Naive B cell (primary cell): ENCODE data around the gene TRIM36. TPM values are rescaled to one million over a fixed set of nuclear protein-coding genes. Genes with fewer than 3 reads are reported as not detected.

Experiments
- ATAC-seq, 2 donors: fragments of 150-1000 bp; cut with Tn5 transposase; 2 replicates each; pipeline ENCODE4 v1.10.0; 2021; ENCODE audit warnings: low read depth in 2 of 2, mild to moderate bottlenecking in 2 of 2, moderate library complexity in 2 of 2
- DNase-seq: peaks from one replicate; pipeline ENCODE4 v3.0.0; 2022
- H3K27ac Mint-ChIP-seq, 6 donors: one replicate each; pipeline ENCODE4 v1.8.0; 2020 to 2022; ENCODE audit warnings: mild to moderate bottlenecking in 6 of 6, mixed read lengths in 6 of 6, moderate library complexity in 5 of 6, inconsistent platforms in 2 of 6
- H3K27me3 Mint-ChIP-seq, 3 donors: one replicate each; pipeline ENCODE4 v1.8.0; 2021 to 2022; ENCODE audit warnings: mixed read lengths in 3 of 3, mild to moderate bottlenecking in 1 of 3
- H3K36me3 Mint-ChIP-seq, 2 donors: one replicate each; pipeline ENCODE4 v1.8.0; 2020 to 2022; ENCODE audit warnings: mixed read lengths in 2 of 2, inconsistent platforms in 1 of 2, mild to moderate bottlenecking in 1 of 2
- H3K4me1 Mint-ChIP-seq, 3 donors: one replicate each; pipeline ENCODE4 v1.8.0; 2020 to 2022; ENCODE audit warnings: mixed read lengths in 3 of 3, inconsistent platforms in 1 of 3, mild to moderate bottlenecking in 1 of 3, moderate library complexity in 1 of 3
- H3K4me3 Mint-ChIP-seq, 8 donors: one replicate each; pipeline ENCODE4 v1.8.0; 2020 to 2022; ENCODE audit warnings: mild to moderate bottlenecking in 8 of 8, mixed read lengths in 8 of 8, moderate library complexity in 8 of 8, inconsistent platforms in 2 of 8
- H3K9me3 Mint-ChIP-seq, 7 donors: one replicate each; pipeline ENCODE4 v1.8.0; 2020 to 2022; ENCODE audit warnings: mixed read lengths in 7 of 7, mild to moderate bottlenecking in 5 of 7, inconsistent platforms in 2 of 7, moderate library complexity in 1 of 7
- polyA plus RNA-seq, 6 donors: library from polyadenylated mRNA; unstranded; fragments of 300-500 nt; fragmentation: Illumina TruSeq; gene quantifications; one replicate each; pipeline ENCODE4 v1.2.3, GENCODE V29; 2021; ENCODE audit warnings: low read depth in 6 of 6

The TRIM36 gene
- polyA plus RNA-seq, 6 donors from 2014 or later: 0.45 TPM; not detected in 5

- Mint-ChIP-seq H3K4me1 (no peaks in the 10 kb centered on the region), H3K27ac (no peak overlapping the region), H3K9me3 (peaks cover 15 to 40% (median 28%) of the 10 kb centered on the region in 7 donors), H3K4me3 (no peak overlapping the region), H3K27me3 (peaks cover 35 to 56% (median 48%) of the 10 kb centered on the region in 3 donors), H3K36me3 (peaks cover 11 to 33% of the 10 kb centered on the region in 2 donors)
- no peak for DNase-seq
- ATAC-seq: no peak
These were observed 19.2 kb downstream of the TRIM36 start for GRCh38 chr5:115150512-115150911.

- peaks cover 8 to 19% of the 10 kb centered on the region in 2 donors for H3K36me3 Mint-ChIP-seq
- H3K27me3 Mint-ChIP-seq: peaks cover 18 to 28% (median 22%) of the 10 kb centered on the region in 3 donors
- H3K27ac Mint-ChIP-seq: no peak overlapping the region
- no peak for ATAC-seq
- H3K4me1 Mint-ChIP-seq: no peaks in the 10 kb centered on the region
- peaks cover 4 to 16% (median 9%) of the 10 kb centered on the region in 7 donors for H3K9me3 Mint-ChIP-seq
- H3K4me3 Mint-ChIP-seq: no peak overlapping the region
- no peak for DNase-seq
These were observed 22.7 kb downstream of the TRIM36 start for GRCh38 chr5:115147052-115147451.

- no peak overlapping the region for H3K4me3 Mint-ChIP-seq
- H3K27ac Mint-ChIP-seq: no peak overlapping the region
- no peaks in the 10 kb centered on the region for H3K36me3 Mint-ChIP-seq
- H3K4me1 Mint-ChIP-seq: peaks cover 0 to 4% (median 0%) of the 10 kb centered on the region in 3 donors
- ATAC-seq (no peak), DNase-seq (no peak)
- peaks cover 26 to 46% (median 36%) of the 10 kb centered on the region in 3 donors for H3K27me3 Mint-ChIP-seq
- no peaks in the 10 kb centered on the region for H3K9me3 Mint-ChIP-seq
These were observed 33.4 kb downstream of the TRIM36 start for GRCh38 chr5:115136294-115136693.

GRCh38 chr5:115132465-115132864 lies 37.2 kb downstream of the TRIM36 start:
- Mint-ChIP-seq H3K27ac (no peak overlapping the region), H3K36me3 (no peaks in the 10 kb centered on the region), H3K4me1 (peaks cover 0 to 4% (median 0%) of the 10 kb centered on the region in 3 donors), H3K9me3 (no peaks in the 10 kb centered on the region), H3K4me3 (no peak overlapping the region), H3K27me3 (peaks cover 24 to 29% (median 25%) of the 10 kb centered on the region in 3 donors)
- DNase-seq: no peak
- ATAC-seq: no peak

GRCh38 chr5:115126303-115126702 lies 43.4 kb downstream of the TRIM36 start:
- no peak overlapping the region for H3K27ac Mint-ChIP-seq
- H3K36me3 Mint-ChIP-seq: no peaks in the 10 kb centered on the region
- peaks cover 0 to 9% (median 3%) of the 10 kb centered on the region in 3 donors for H3K27me3 Mint-ChIP-seq
- no peak overlapping the region for H3K4me3 Mint-ChIP-seq
- no peak for ATAC-seq
- H3K4me1 Mint-ChIP-seq: no peaks in the 10 kb centered on the region
- DNase-seq: no peak
- H3K9me3 Mint-ChIP-seq: peaks cover 0 to 10% (median 0%) of the 10 kb centered on the region in 7 donors

GRCh38 chr5:115124741-115125140 lies 45.0 kb downstream of the TRIM36 start:
- H3K36me3 Mint-ChIP-seq: no peaks in the 10 kb centered on the region

GRCh38 chr5:115116001-115116400 lies 53.7 kb downstream of the TRIM36 start:
- Mint-ChIP-seq H3K27ac (no peak overlapping the region), H3K36me3 (peaks cover 0 to 7% of the 10 kb centered on the region in 2 donors), H3K4me1 (no peaks in the 10 kb centered on the region), H3K4me3 (no peak overlapping the region), H3K9me3 (peaks cover 6 to 46% (median 8%) of the 10 kb centered on the region in 7 donors), H3K27me3 (peaks cover 32 to 73% (median 48%) of the 10 kb centered on the region in 3 donors)
- ATAC-seq (no peak), DNase-seq (no peak)

More at GRCh38 chr5:115124741-115125140, 45.0 kb downstream of the TRIM36 start:
- no peak for ATAC-seq
- Mint-ChIP-seq H3K9me3 (peaks cover 0 to 10% (median 0%) of the 10 kb centered on the region in 7 donors), H3K4me3 (no peak overlapping the region), H3K27me3 (peaks cover 0 to 20% (median 3%) of the 10 kb centered on the region in 3 donors), H3K4me1 (no peaks in the 10 kb centered on the region), H3K27ac (no peak overlapping the region)
- DNase-seq: no peak

GRCh38 chr5:115109840-115110239 lies 59.9 kb downstream of the TRIM36 start:
- no peak overlapping the region for H3K4me3 Mint-ChIP-seq
- no peaks in the 10 kb centered on the region for H3K36me3 Mint-ChIP-seq
- no peak overlapping the region for H3K27ac Mint-ChIP-seq
- H3K9me3 Mint-ChIP-seq: peaks cover 0 to under 1% (median 0%) of the 10 kb centered on the region in 7 donors
- no peak for ATAC-seq
- peaks cover 34 to 65% (median 46%) of the 10 kb centered on the region in 3 donors for H3K27me3 Mint-ChIP-seq
- H3K4me1 Mint-ChIP-seq: no peaks in the 10 kb centered on the region
- no peak for DNase-seq

- DNase-seq (no peak), ATAC-seq (no peak)
- H3K27ac Mint-ChIP-seq: peak overlapping the region in 1 of 6 donors; percentile 17
- no peak overlapping the region for H3K4me3 Mint-ChIP-seq
- no peaks in the 10 kb centered on the region for H3K4me1 Mint-ChIP-seq
- H3K27me3 Mint-ChIP-seq: peaks cover 34 to 65% (median 45%) of the 10 kb centered on the region in 3 donors
- H3K36me3 Mint-ChIP-seq: no peaks in the 10 kb centered on the region
- no peaks in the 10 kb centered on the region for H3K9me3 Mint-ChIP-seq
These were observed 60.4 kb downstream of the TRIM36 start for GRCh38 chr5:115109356-115109755.

GRCh38 chr5:115100319-115100955 lies 69.3 kb downstream of the TRIM36 start:
- H3K27me3 Mint-ChIP-seq: peaks cover 9 to 22% (median 16%) of the 10 kb centered on the region in 3 donors

GRCh38 chr5:115098041-115098702 lies 71.5 kb downstream of the TRIM36 start:
- peak; percentile 63 to 76 for ATAC-seq
- Mint-ChIP-seq H3K27me3 (peaks cover 7 to 27% (median 11%) of the 10 kb centered on the region in 3 donors), H3K4me3 (no peak overlapping the region), H3K9me3 (no peaks in the 10 kb centered on the region), H3K27ac (no peak overlapping the region), H3K4me1 (no peaks in the 10 kb centered on the region), H3K36me3 (no peaks in the 10 kb centered on the region)
- DNase-seq: peak; percentile 45

More at GRCh38 chr5:115100319-115100955, 69.3 kb downstream of the TRIM36 start:
- Mint-ChIP-seq H3K4me1 (no peaks in the 10 kb centered on the region), H3K9me3 (no peaks in the 10 kb centered on the region), H3K4me3 (no peak overlapping the region), H3K36me3 (no peaks in the 10 kb centered on the region), H3K27ac (no peak overlapping the region)
- DNase-seq (no peak), ATAC-seq (no peak)

- Mint-ChIP-seq H3K36me3 (no peaks in the 10 kb centered on the region), H3K27ac (no peak overlapping the region), H3K9me3 (no peaks in the 10 kb centered on the region), H3K4me1 (no peaks in the 10 kb centered on the region), H3K4me3 (no peak overlapping the region), H3K27me3 (peaks cover 14 to 19% (median 17%) of the 10 kb centered on the region in 3 donors)
- no peak for DNase-seq
- ATAC-seq: no peak
These were observed 72.5 kb downstream of the TRIM36 start for GRCh38 chr5:115097236-115097635.

GRCh38 chr5:115096034-115096769 lies 73.5 kb downstream of the TRIM36 start:
- Mint-ChIP-seq H3K9me3 (no peaks in the 10 kb centered on the region), H3K36me3 (no peaks in the 10 kb centered on the region), H3K27ac (no peak overlapping the region), H3K27me3 (peaks cover 14 to 27% (median 19%) of the 10 kb centered on the region in 3 donors), H3K4me1 (no peaks in the 10 kb centered on the region), H3K4me3 (no peak overlapping the region)
- ATAC-seq (peak in 1 of 2 donors; percentile 23), DNase-seq (no peak)
